WTC11 (cell line): Measurements from ENCODE around the gene EXOC4. TPM values are rescaled to one million over a fixed set of nuclear protein-coding genes. Genes with fewer than 3 reads are reported as not detected.
A peak's percentile ranks its signal among the peaks of the same experiment; 100 is the strongest.
"Not testable (repeated sequence)": the region's sequence is repeated elsewhere in the genome, so short reads cannot be mapped to it uniquely, and the experiment has no call there.

Experiments used
- ATAC-seq: fragments of 200-7000 bp; cut with Tn5 transposase; 2 replicates; pipeline ENCODE4 v1.10.0; 2021; ENCODE audit warnings: mild to moderate bottlenecking, moderate library complexity
- CTCF ChIA-PET: fragments of 300-600 bp; sonication (Branson Sonifier 250); formaldehyde crosslinking; loops from one replicate; lab custom pipeline; 2021; ENCODE audit warnings: antibody characterized with exemption; lab: Charles Lee
- POLR2A ChIA-PET: fragments of 350-600 bp; sonication (Branson Sonifier 250); formaldehyde crosslinking; loops from one replicate; lab custom pipeline; 2021; ENCODE audit warnings: antibody characterized with exemption; lab: Charles Lee
- DNase-seq: peaks from one replicate; pipeline ENCODE4 v3.0.0; 2021; ENCODE audit warnings: low spot score
- H3K27ac Mint-ChIP-seq: 2 replicates; pipeline ENCODE4 v1.8.0; 2021; ENCODE audit warnings: mixed read lengths
- H3K27me3 Mint-ChIP-seq: 2 replicates; pipeline ENCODE4 v1.8.0; 2021; ENCODE audit warnings: low read depth, mild to moderate bottlenecking, moderate library complexity, mixed read lengths
- H3K36me3 Mint-ChIP-seq: 2 replicates; pipeline ENCODE4 v1.8.0; 2021; ENCODE audit warnings: mixed read lengths
- H3K4me1 Mint-ChIP-seq: 2 replicates; pipeline ENCODE4 v1.8.0; 2022; ENCODE audit warnings: mixed read lengths
- H3K4me3 Mint-ChIP-seq: 2 replicates; pipeline ENCODE4 v1.8.0; 2021; ENCODE audit warnings: mild to moderate bottlenecking, moderate library complexity, mixed read lengths
- H3K9me3 Mint-ChIP-seq: 2 replicates; pipeline ENCODE4 v1.8.0; 2021; ENCODE audit warnings: mixed read lengths
- AFF4 ChIP-seq: sonication (generic); formaldehyde crosslinking; IDR thresholded peaks from 2 replicates; pipeline ENCODE4 v1.8.1; 2023; ENCODE audit warnings: mild to moderate bottlenecking, missing genetic modification reagents, borderline replicate concordance
- CREB1 ChIP-seq: sonication (generic); formaldehyde crosslinking; IDR thresholded peaks from 2 replicates; pipeline ENCODE4 v1.8.0; 2023; ENCODE audit warnings: mild to moderate bottlenecking, missing genetic modification reagents
- EMX1 ChIP-seq: fragments of 250-450 bp; sonication (Bioruptor Pico); IDR thresholded peaks from 2 replicates; pipeline ENCODE4 v1.8.0; 2021; ENCODE audit warnings: mild to moderate bottlenecking
- FOXP1 ChIP-seq: sonication (generic); formaldehyde crosslinking; IDR thresholded peaks from 2 replicates; pipeline ENCODE4 v1.8.0; 2022; ENCODE audit warnings: missing genetic modification reagents, mild to moderate bottlenecking, moderate library complexity, borderline replicate concordance
- GABPB1 ChIP-seq: sonication (generic); formaldehyde crosslinking; IDR thresholded peaks from 2 replicates; pipeline ENCODE4 v1.8.1; 2023; ENCODE audit warnings: mild to moderate bottlenecking, missing genetic modification reagents
- GTF2I ChIP-seq: fragments of 250-450 bp; sonication (Bioruptor Pico); conservative IDR thresholded peaks from 2 replicates; pipeline ENCODE4 v1.4.0; 2021; ENCODE audit warnings: mild to moderate bottlenecking
- MAX ChIP-seq: sonication (generic); formaldehyde crosslinking; IDR thresholded peaks from 2 replicates; pipeline ENCODE4 v1.8.0; 2022; ENCODE audit warnings: mild to moderate bottlenecking, missing genetic modification reagents
- NR2C2 ChIP-seq: sonication (generic); formaldehyde crosslinking; IDR thresholded peaks from 2 replicates; pipeline ENCODE4 v1.8.0; 2022; ENCODE audit warnings: mild to moderate bottlenecking, missing genetic modification reagents
- RORB ChIP-seq: fragments of 250-450 bp; sonication (Bioruptor Pico); IDR thresholded peaks from 2 replicates; pipeline ENCODE4 v1.9.0; 2021; ENCODE audit warnings: mild to moderate bottlenecking
- SMAD3 ChIP-seq: sonication (generic); formaldehyde crosslinking; IDR thresholded peaks from 2 replicates; pipeline ENCODE4 v1.8.0; 2022; ENCODE audit warnings: missing genetic modification reagents, mild to moderate bottlenecking, borderline replicate concordance
- SMAD4 ChIP-seq: sonication (generic); formaldehyde crosslinking; IDR thresholded peaks from 2 replicates; pipeline ENCODE4 v1.8.0; 2022; ENCODE audit warnings: mild to moderate bottlenecking, missing genetic modification reagents
- SP1 ChIP-seq: sonication (generic); formaldehyde crosslinking; conservative IDR thresholded peaks from 2 replicates; pipeline ENCODE4 v1.8.1; 2022; ENCODE audit warnings: missing genetic modification reagents
- TP53 ChIP-seq: sonication (generic); formaldehyde crosslinking; IDR thresholded peaks from 2 replicates; pipeline ENCODE4 v1.8.1; 2023; ENCODE audit warnings: mild to moderate bottlenecking, missing genetic modification reagents
- ZNF121 ChIP-seq: sonication (generic); formaldehyde crosslinking; IDR thresholded peaks from 2 replicates; pipeline ENCODE4 v1.8.0; 2023; ENCODE audit warnings: missing genetic modification reagents
- ZNF219 ChIP-seq: sonication (generic); formaldehyde crosslinking; IDR thresholded peaks from 2 replicates; pipeline ENCODE4 v1.8.0; 2023; ENCODE audit warnings: missing genetic modification reagents, mild to moderate bottlenecking, borderline replicate concordance
- ZNF263 ChIP-seq: sonication (generic); formaldehyde crosslinking; IDR thresholded peaks from 2 replicates; pipeline ENCODE4 v1.8.1; 2022; ENCODE audit warnings: low read depth, mild to moderate bottlenecking, moderate library complexity, missing genetic modification reagents
- ZNF317 ChIP-seq: sonication (generic); formaldehyde crosslinking; IDR thresholded peaks from 2 replicates; pipeline ENCODE4 v1.8.1; 2023; ENCODE audit warnings: low read depth, mild to moderate bottlenecking, moderate library complexity, missing genetic modification reagents, borderline replicate concordance
- ZNF671 ChIP-seq: fragments of 250-450 bp; sonication (Bioruptor Pico); IDR thresholded peaks from 2 replicates; pipeline ENCODE4 v1.8.0; 2021; ENCODE audit warnings: mild to moderate bottlenecking
- ZSCAN18 ChIP-seq: fragments of 250-450 bp; sonication (Bioruptor Pico); IDR thresholded peaks from 2 replicates; pipeline ENCODE4 v2.1.2; 2022; ENCODE audit warnings: mild to moderate bottlenecking, moderate library complexity
- total RNA-seq: library from RNA; stranded (reverse); gene quantifications from 3 replicates; pipeline ENCODE4 v1.2.3, GENCODE V29; 2021
- TF ChIP-seq, protein P1 (sequence below): fragments of 250-450 bp; sonication (Bioruptor Pico); IDR thresholded peaks from 2 replicates; pipeline ENCODE4 v1.9.0; 2021; ENCODE audit warnings: mild to moderate bottlenecking
- TF ChIP-seq, protein P2 (sequence below): sonication (generic); formaldehyde crosslinking; IDR thresholded peaks from 2 replicates; pipeline ENCODE4 v1.8.1; 2022; ENCODE audit warnings: low read depth, missing genetic modification reagents, borderline replicate concordance

The EXOC4 gene
- total RNA-seq, 1 experiment from 2014 or later = 62.0 TPM

- no peaks in the 10 kb centered on the region for H3K27me3 Mint-ChIP-seq
- TF ChIP-seq FOXP1 (CRISPR knock-in tag) (no peak), MAX (no peak), ZNF263 (CRISPR knock-in tag) (no peak), SMAD4 (CRISPR knock-in tag) (no peak), RORB (CRISPR knock-in tag) (no peak), EMX1 (CRISPR knock-in tag) (no peak), ZNF671 (no peak), GABPB1 (CRISPR knock-in tag) (no peak), TP53 (CRISPR knock-in tag) (no peak), ZSCAN18 (CRISPR knock-in tag) (no peak), CREB1 (CRISPR knock-in tag) (no peak), ZNF219 (CRISPR knock-in tag) (no peak), AFF4 (no peak), GTF2I (CRISPR knock-in tag) (no peak), SP1 (CRISPR knock-in tag) (no peak)
- TF ChIP-seq, protein P1, sequence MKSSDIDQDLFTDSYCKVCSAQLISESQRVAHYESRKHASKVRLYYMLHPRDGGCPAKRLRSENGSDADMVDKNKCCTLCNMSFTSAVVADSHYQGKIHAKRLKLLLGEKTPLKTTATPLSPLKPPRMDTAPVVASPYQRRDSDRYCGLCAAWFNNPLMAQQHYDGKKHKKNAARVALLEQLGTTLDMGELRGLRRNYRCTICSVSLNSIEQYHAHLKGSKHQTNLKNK = no peak
- no peaks in the 10 kb centered on the region for H3K36me3 Mint-ChIP-seq
- no peaks in the 10 kb centered on the region for H3K9me3 Mint-ChIP-seq
- ChIA-PET CTCF (no interaction called here), POLR2A (no interaction called here)
- ATAC-seq = peak; percentile 18; the same call in 1 of the 2 replicates
- no peak for DNase-seq
- peaks cover 37% of the 10 kb centered on the region for H3K4me1 Mint-ChIP-seq
- H3K27ac Mint-ChIP-seq = peak overlapping the region; percentile 72
- no peak overlapping the region for H3K4me3 Mint-ChIP-seq
These were observed 651.9 kb downstream of the EXOC4 start for GRCh38 chr7:133904776-133905175.

DNA sequence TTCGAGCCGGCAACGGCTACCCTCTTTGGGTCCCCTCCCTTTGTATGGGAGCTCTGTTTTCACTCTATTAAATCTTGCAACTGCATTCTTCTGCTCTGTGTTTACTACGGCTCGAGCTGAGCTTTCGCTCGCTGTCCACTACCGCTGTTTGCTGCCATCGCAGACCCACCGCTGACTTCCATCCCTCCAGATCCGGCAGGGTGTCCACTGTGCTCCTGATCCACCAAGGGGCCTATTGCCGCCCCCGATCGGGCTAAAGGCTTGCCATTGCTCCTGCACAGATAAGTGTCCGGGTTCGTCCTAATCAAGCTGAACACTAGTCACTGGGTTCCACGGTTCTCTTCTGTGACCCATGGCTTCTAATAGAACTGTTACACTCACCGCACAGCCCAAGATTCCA lies 653.7 kb downstream of the EXOC4 start:
- CTCF ChIA-PET, H3K9me3 Mint-ChIP-seq, DNase-seq, ATAC-seq, H3K27ac Mint-ChIP-seq, H3K27me3 Mint-ChIP-seq, H3K4me3 Mint-ChIP-seq, POLR2A ChIA-PET, H3K36me3 Mint-ChIP-seq: not testable (repeated sequence)
- peaks cover 37% of the 10 kb centered on the region for H3K4me1 Mint-ChIP-seq

DNA sequence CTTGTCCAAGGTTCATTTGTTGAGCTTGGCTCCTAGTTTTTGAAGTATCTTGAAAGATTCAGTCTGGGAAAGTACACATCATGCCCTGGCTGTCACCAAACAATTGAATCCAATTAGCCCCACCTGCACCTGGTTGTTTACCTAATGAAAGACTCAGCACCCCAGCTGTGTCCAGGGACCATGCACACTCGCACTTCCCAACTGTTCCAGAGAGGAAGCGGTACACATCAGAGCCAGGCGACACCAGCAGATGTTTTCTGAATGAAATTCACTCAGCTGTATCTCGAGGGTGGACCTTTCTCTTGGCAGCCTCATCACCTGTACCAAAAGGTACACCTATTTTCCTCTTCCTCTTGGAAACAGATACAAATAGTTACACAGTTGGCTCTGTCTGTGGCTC lies 657.9 kb downstream of the EXOC4 start:
- ATAC-seq = no peak
- Mint-ChIP-seq H3K27me3 (no peaks in the 10 kb centered on the region), H3K9me3 (no peaks in the 10 kb centered on the region), H3K27ac (no peak overlapping the region), H3K4me1 (peaks cover 8% of the 10 kb centered on the region), H3K36me3 (no peaks in the 10 kb centered on the region), H3K4me3 (no peak overlapping the region)
- no peak for DNase-seq
- no peak for TF ChIP-seq ZNF671
- no peak for TF ChIP-seq ZNF317
- no peak for TF ChIP-seq GTF2I (CRISPR knock-in tag)
- no peak for TF ChIP-seq SMAD3 (CRISPR knock-in tag)
- no peak for TF ChIP-seq ZNF121
- TF ChIP-seq, protein P2, sequence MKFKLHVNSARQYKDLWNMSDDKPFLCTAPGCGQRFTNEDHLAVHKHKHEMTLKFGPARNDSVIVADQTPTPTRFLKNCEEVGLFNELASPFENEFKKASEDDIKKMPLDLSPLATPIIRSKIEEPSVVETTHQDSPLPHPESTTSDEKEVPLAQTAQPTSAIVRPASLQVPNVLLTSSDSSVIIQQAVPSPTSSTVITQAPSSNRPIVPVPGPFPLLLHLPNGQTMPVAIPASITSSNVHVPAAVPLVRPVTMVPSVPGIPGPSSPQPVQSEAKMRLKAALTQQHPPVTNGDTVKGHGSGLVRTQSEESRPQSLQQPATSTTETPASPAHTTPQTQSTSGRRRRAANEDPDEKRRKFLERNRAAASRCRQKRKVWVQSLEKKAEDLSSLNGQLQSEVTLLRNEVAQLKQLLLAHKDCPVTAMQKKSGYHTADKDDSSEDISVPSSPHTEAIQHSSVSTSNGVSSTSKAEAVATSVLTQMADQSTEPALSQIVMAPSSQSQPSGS (CRISPR knock-in tag) = no peak
- no peak for TF ChIP-seq NR2C2 (CRISPR knock-in tag)
- CTCF ChIA-PET = no interaction called here
- POLR2A ChIA-PET = no interaction called here
